Immature natural killer cell (primary cell): Measurements from ENCODE around the gene TYW5. TPM values are rescaled to one million over a fixed set of nuclear protein-coding genes. Genes with fewer than 3 reads are reported as not detected.

Experiments used
- DNase-seq, 3 donors: peaks; one replicate each; pipeline ENCODE4 v3.0.0; 2022; ENCODE audit warnings: mixed read lengths in 1 of 3
- H3K27ac Mint-ChIP-seq, 6 donors: one replicate each; pipeline ENCODE4 v1.8.0; 2020; ENCODE audit warnings: mixed read lengths in 6 of 6, mild to moderate bottlenecking in 5 of 6, inconsistent platforms in 4 of 6, moderate library complexity in 3 of 6
- H3K27me3 Mint-ChIP-seq, 3 donors: one replicate each; pipeline ENCODE4 v1.8.0; 2020 to 2021; ENCODE audit warnings: low read depth in 3 of 3, mild to moderate bottlenecking in 3 of 3, mixed read lengths in 3 of 3, moderate library complexity in 3 of 3, inconsistent platforms in 1 of 3
- H3K36me3 Mint-ChIP-seq, 3 donors: one replicate each; pipeline ENCODE4 v1.8.0; 2020; ENCODE audit warnings: mixed read lengths in 3 of 3, inconsistent platforms in 2 of 3, mild to moderate bottlenecking in 2 of 3
- H3K4me1 Mint-ChIP-seq, 2 donors: one replicate each; pipeline ENCODE4 v1.8.0; 2020; ENCODE audit warnings: inconsistent platforms in 2 of 2, mild to moderate bottlenecking in 2 of 2, mixed read lengths in 2 of 2, moderate library complexity in 1 of 2
- H3K4me3 Mint-ChIP-seq, 5 donors: one replicate each; pipeline ENCODE4 v1.8.0; 2020; ENCODE audit warnings: mild to moderate bottlenecking in 5 of 5, mixed read lengths in 5 of 5, inconsistent platforms in 3 of 5, moderate library complexity in 3 of 5
- H3K9me3 Mint-ChIP-seq, 6 donors: one replicate each; pipeline ENCODE4 v1.8.0; 2020; ENCODE audit warnings: mild to moderate bottlenecking in 6 of 6, mixed read lengths in 6 of 6, inconsistent platforms in 4 of 6, moderate library complexity in 3 of 6
- polyA plus RNA-seq, 3 donors: library from polyadenylated mRNA; unstranded; fragments of 300-500 nt; fragmentation: Illumina TruSeq; gene quantifications; one replicate each; pipeline ENCODE4 v1.2.3, GENCODE V29; 2021

TYW5 gene
- polyA plus RNA-seq, 3 donors from 2014 or later, result 1.3 to 4.3 (median 2.5) TPM

DNA sequence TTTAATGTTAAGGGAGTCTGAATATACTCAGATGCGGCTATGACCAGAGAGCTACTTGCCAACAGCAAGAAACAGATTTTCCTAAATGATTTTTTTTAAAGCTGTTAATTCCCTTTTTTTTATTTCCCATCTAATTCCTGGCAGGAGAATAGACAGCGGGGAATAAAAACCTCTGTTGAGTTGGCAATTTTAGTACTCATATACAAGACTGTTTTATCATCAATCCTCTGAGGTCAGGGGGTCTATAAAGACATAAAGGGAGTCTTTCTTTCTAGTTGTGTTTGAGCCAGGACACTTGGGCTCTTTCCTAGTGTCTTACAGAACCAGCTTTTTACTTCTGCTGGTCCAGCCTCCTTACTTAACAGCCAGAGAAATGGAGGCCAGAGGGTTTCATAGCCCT is 29.5 kb upstream of the TYW5 start:
- peaks cover 0 to under 1% (median 0%) of the 10 kb centered on the region in 3 donors for H3K27me3 Mint-ChIP-seq
- no peak overlapping the region for H3K4me3 Mint-ChIP-seq
- peaks cover 0 to 9% of the 10 kb centered on the region in 2 donors for H3K4me1 Mint-ChIP-seq
- no peaks in the 10 kb centered on the region for H3K36me3 Mint-ChIP-seq
- DNase-seq, result no peak
- H3K9me3 Mint-ChIP-seq, result no peaks in the 10 kb centered on the region
- no peak overlapping the region for H3K27ac Mint-ChIP-seq

DNA sequence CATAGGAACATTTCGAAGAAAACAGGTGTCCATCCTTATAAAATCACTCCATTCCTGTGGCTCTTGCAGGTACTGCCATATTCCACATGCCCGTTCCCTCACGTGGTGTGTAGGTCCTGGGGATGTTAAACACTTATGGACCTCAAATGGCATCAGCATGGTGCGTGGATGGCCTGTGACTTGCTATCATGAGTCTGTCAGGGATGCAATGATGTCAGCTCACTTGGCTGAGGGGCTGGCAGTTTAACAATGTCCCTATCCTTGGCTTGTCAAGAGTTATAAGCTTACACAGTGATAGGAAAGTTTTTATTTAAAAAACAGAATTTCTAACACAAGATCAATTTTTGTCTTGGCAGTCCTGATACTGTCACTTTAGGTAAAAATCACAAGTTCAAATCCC is 28.9 kb upstream of the TYW5 start:
- peaks cover 0 to 1% (median 0%) of the 10 kb centered on the region in 3 donors for H3K27me3 Mint-ChIP-seq
- H3K4me3 Mint-ChIP-seq, result no peak overlapping the region
- no peaks in the 10 kb centered on the region for H3K36me3 Mint-ChIP-seq
- no peak overlapping the region for H3K27ac Mint-ChIP-seq
- H3K4me1 Mint-ChIP-seq, result peaks cover 0 to 9% of the 10 kb centered on the region in 2 donors
- H3K9me3 Mint-ChIP-seq, result no peaks in the 10 kb centered on the region
- DNase-seq, result no peak

DNA sequence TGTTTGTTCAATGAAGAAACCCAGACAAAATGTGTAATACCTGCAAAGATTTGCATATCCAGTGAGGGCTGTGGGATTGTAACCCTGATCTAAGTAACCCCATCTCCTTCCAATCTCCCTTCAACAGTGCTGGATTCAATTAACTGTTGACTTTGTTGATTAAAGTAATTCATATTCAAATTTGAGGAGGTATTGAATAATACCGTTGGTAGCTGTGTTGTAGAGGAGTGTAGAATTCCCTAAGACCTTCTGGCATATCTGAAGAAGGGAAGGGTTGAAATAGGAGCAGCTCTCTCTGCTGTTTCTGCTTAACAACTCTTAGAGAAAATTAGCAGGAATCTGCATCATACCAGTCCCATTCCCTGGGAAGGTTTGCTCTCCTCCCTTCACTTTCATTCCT is 28.2 kb upstream of the TYW5 start:
- Mint-ChIP-seq H3K4me3 (no peak overlapping the region), H3K4me1 (peaks cover 0 to 9% of the 10 kb centered on the region in 2 donors), H3K27me3 (peaks cover 0 to 1% (median 0%) of the 10 kb centered on the region in 3 donors), H3K9me3 (no peaks in the 10 kb centered on the region), H3K36me3 (no peaks in the 10 kb centered on the region), H3K27ac (no peak overlapping the region)
- no peak for DNase-seq

GRCh38 chr2:199982126-199982843 is 27.0 kb upstream of the TYW5 start:
- Mint-ChIP-seq H3K27ac (no peak overlapping the region), H3K4me1 (peaks cover 0 to 9% of the 10 kb centered on the region in 2 donors), H3K9me3 (no peaks in the 10 kb centered on the region), H3K27me3 (peaks cover 0 to 1% (median 0%) of the 10 kb centered on the region in 3 donors), H3K36me3 (no peaks in the 10 kb centered on the region), H3K4me3 (no peak overlapping the region)
- no peak for DNase-seq

DNA sequence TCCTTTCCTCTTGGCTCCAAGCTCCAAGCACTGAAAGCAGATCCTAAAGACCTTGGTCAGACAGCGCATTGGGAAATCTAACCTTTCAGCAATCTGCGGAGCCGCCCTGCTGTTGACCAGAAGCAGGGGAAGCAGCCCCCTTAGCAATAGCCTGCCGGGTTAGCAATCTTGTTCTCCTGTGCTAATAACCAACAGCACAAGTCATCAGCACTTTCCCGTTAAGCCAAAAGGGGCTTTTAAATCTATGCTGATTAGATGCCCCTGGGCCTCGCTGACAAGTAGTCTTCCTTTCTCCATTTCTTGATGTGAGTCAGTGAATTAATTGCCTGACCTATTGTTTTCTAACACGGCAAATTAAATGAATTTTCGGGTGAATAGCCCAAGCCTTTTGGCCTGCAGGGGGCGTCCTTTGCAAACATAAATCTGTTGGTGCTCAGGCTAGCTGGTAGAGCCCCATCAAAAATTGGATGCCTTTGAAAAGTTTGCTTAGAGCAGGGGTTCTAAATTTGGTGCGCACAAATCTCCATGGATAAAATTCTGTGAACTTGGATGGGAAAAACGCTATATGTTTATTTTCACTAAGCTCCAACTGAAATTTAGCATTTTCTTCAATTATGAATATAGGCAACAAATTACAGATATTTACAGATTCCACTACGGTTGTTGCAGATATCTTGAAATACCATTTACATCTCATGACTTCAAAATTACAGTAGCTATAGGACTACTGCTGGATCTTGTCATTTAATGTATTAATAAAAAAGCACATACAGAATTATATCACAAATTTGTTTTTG is 24.7 kb upstream of the TYW5 start:
- Mint-ChIP-seq H3K27me3 (peaks cover 0 to 2% (median 1%) of the 10 kb centered on the region in 3 donors), H3K36me3 (peaks cover 6 to 9% (median 7%) of the 10 kb centered on the region in 3 donors), H3K9me3 (no peaks in the 10 kb centered on the region), H3K4me1 (no peaks in the 10 kb centered on the region), H3K4me3 (peak overlapping the region in 1 of 5 donors; percentile 50), H3K27ac (no peak overlapping the region)
- DNase-seq, result peak; percentile 44 to 63 (median 53)

GRCh38 chr2:199979398-199979797 is 24.1 kb upstream of the TYW5 start:
- H3K27ac Mint-ChIP-seq, result no peak overlapping the region
- no peaks in the 10 kb centered on the region for H3K4me1 Mint-ChIP-seq
- peaks cover 6 to 13% (median 7%) of the 10 kb centered on the region in 3 donors for H3K36me3 Mint-ChIP-seq
- no peak overlapping the region for H3K4me3 Mint-ChIP-seq
- no peaks in the 10 kb centered on the region for H3K9me3 Mint-ChIP-seq
- peaks cover 0 to 2% (median 1%) of the 10 kb centered on the region in 3 donors for H3K27me3 Mint-ChIP-seq
- DNase-seq, result no peak

- DNase-seq, result no peak
- peaks cover 0 to 2% (median 1%) of the 10 kb centered on the region in 3 donors for H3K27me3 Mint-ChIP-seq
- H3K36me3 Mint-ChIP-seq, result peaks cover 7 to 15% (median 10%) of the 10 kb centered on the region in 3 donors
- H3K4me3 Mint-ChIP-seq, result no peak overlapping the region
- H3K9me3 Mint-ChIP-seq, result no peaks in the 10 kb centered on the region
- H3K4me1 Mint-ChIP-seq, result no peaks in the 10 kb centered on the region
- no peak overlapping the region for H3K27ac Mint-ChIP-seq
These were observed 22.7 kb upstream of the TYW5 start for GRCh38 chr2:199977984-199978415.

DNA sequence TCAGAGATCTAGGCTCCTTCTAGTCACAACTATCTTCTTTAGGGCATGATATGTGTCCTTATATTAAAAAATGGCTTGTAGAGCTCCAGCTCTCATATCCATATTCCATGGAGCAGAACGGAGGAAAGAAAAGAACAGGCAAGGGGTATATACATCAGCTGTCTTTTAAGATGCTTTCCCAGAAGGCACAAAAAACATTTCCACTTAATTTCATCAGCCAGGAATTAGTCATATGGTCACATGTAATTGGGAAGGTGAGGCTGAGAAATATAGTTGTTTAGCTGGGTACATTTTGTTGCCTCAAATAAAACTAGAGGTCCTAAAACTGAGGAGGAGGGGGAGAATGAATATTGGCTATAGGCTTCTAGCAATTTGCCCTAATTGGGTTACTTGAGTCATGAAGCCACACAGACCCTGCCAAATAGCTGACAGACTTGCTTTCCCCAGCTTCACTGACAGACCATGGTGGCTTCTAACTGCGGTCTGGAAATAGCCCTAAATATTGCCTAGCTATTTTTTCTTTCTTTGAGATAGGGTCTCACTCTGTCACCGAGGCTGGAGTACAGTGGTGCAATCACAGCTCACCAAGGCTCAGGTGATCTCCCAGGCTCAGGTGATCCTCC is 20.1 kb upstream of the TYW5 start:
- Mint-ChIP-seq H3K27me3 (peaks cover 0 to 2% (median 1%) of the 10 kb centered on the region in 3 donors), H3K9me3 (no peaks in the 10 kb centered on the region), H3K4me3 (no peak overlapping the region), H3K27ac (no peak overlapping the region), H3K4me1 (no peaks in the 10 kb centered on the region), H3K36me3 (peaks cover 10 to 15% (median 10%) of the 10 kb centered on the region in 3 donors)
- no peak for DNase-seq

DNA sequence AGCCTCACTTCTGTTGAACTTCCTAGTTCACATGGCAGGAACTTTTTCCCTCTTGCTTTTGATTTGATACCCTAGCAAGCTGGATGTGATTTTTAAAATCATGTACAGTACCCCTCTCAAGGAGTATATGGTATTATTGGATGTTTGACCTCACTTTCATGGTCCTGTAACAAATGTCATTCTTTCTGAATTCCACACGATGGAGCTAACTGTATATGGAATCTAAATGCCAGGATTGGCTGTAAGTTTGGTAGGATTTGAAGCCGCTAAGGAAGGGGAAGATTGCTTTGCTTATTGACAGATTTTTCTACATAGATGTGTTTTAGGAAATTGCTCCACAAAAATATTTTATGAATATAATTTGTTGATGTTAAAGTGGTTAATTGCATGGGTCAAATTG is 18.4 kb upstream of the TYW5 start:
- Mint-ChIP-seq H3K36me3 (peaks cover 10 to 15% (median 10%) of the 10 kb centered on the region in 3 donors), H3K27me3 (peaks cover 0 to 2% (median 0%) of the 10 kb centered on the region in 3 donors), H3K4me1 (no peaks in the 10 kb centered on the region), H3K4me3 (no peak overlapping the region), H3K27ac (no peak overlapping the region), H3K9me3 (no peaks in the 10 kb centered on the region)
- no peak for DNase-seq

GRCh38 chr2:199972088-199972626 is 16.9 kb upstream of the TYW5 start:
- no peak overlapping the region for H3K4me3 Mint-ChIP-seq
- peaks cover 0 to 2% (median 0%) of the 10 kb centered on the region in 3 donors for H3K27me3 Mint-ChIP-seq
- no peak for DNase-seq
- no peaks in the 10 kb centered on the region for H3K4me1 Mint-ChIP-seq
- no peaks in the 10 kb centered on the region for H3K9me3 Mint-ChIP-seq
- H3K27ac Mint-ChIP-seq, result no peak overlapping the region
- peaks cover 10 to 21% (median 18%) of the 10 kb centered on the region in 3 donors for H3K36me3 Mint-ChIP-seq

- Mint-ChIP-seq H3K4me1 (no peaks in the 10 kb centered on the region), H3K36me3 (peaks cover 12 to 29% (median 15%) of the 10 kb centered on the region in 3 donors), H3K27ac (no peak overlapping the region), H3K9me3 (no peaks in the 10 kb centered on the region), H3K27me3 (no peaks in the 10 kb centered on the region), H3K4me3 (no peak overlapping the region)
- no peak for DNase-seq
These were observed 12.8 kb upstream of the TYW5 start for GRCh38 chr2:199968126-199968525.

DNA sequence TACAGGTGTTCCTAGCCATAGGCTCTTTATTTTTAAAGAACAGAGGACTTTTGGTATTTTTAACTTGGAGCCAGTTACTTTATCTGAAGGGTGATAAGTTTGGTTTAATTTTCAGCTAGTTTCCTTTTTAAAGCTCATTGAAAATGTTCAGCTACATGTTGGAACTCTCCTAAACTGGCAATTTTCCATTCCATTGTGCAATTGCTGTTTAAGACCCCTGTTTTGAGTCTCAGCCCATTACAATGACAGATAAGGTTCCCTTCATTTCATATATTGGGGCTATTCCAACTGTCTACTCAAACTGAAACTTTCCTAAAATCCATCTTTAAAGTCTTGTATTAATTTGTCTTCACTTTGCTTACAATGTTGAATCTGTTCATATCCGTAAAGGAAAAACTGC is 11.7 kb upstream of the TYW5 start:
- Mint-ChIP-seq H3K9me3 (no peaks in the 10 kb centered on the region), H3K4me1 (no peaks in the 10 kb centered on the region), H3K36me3 (peaks cover 15 to 32% (median 16%) of the 10 kb centered on the region in 3 donors), H3K4me3 (no peak overlapping the region), H3K27ac (no peak overlapping the region), H3K27me3 (no peaks in the 10 kb centered on the region)
- DNase-seq, result no peak

DNA sequence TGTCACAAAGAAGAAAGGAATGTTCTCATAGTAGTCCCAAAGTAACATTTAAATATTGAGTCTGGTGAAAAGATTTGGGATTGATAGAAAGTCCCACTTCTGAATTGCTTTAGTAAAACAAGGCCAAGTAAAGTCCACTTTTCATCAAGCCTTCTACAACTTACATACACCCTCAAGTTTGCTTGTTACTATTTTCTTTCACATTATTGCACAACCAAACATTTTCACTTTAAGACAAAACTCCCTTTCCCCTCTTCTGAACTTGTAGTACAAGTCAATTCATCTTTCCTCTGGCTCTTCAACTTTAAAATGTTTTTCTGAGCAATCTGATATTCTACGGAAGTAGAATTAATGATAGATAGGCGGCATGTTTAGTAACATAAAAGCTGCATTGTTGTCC is 11.1 kb upstream of the TYW5 start:
- H3K9me3 Mint-ChIP-seq, result no peaks in the 10 kb centered on the region
- H3K36me3 Mint-ChIP-seq, result peaks cover 16 to 36% (median 19%) of the 10 kb centered on the region in 3 donors
- no peaks in the 10 kb centered on the region for H3K4me1 Mint-ChIP-seq
- H3K27ac Mint-ChIP-seq, result no peak overlapping the region
- no peak overlapping the region for H3K4me3 Mint-ChIP-seq
- DNase-seq, result no peak
- no peaks in the 10 kb centered on the region for H3K27me3 Mint-ChIP-seq
